ENCODE results near the gene GMIP. TPM values are rescaled to one million over a fixed set of nuclear protein-coding genes. Genes with fewer than 3 reads are reported as not detected.

Gene GMIP
- total RNA-seq, 1 experiment from 2014 or later = 12.7 TPM

DNA sequence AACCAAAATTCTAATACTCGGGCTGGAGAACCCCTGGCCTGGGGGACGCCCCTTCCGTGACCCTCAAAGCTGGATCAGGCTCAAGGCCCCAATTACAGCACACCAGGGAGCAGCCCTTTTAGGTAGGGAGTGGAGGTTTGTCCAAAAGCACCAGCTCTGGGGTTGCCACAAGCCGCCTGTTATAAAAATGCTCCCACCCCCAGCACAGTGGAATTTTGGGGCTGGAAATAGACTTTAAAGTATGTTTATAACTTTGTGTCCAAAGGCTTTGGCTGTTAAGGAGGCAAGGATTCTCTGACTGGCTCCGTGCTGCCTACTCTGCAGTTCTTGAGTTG lies 564 bp upstream of the GMIP start:
- Histone ChIP-seq H4K5ac (ENCODE audit: insufficient read length, low read depth, low read length) (no peak overlapping the region), H3K4me1 (ENCODE audit: insufficient read depth, low read length) (no peaks in the 10 kb centered on the region), H3K79me2 (ENCODE audit: insufficient read depth, low read length) (no peaks in the 10 kb centered on the region), H2BK12ac (ENCODE audit: insufficient read length, low read depth, low read length) (no peak overlapping the region), H2BK120ac (ENCODE audit: low read depth, low read length, poor library complexity, severe bottlenecking) (no peak overlapping the region), H3K23ac (ENCODE audit: insufficient read length, low read depth, low read length) (no peak overlapping the region), H3K79me1 (ENCODE audit: insufficient read depth, low read depth, low read length, poor library complexity, severe bottlenecking) (no peaks in the 10 kb centered on the region), H3K56ac (ENCODE audit: insufficient read length, low read depth, low read length) (no peak overlapping the region), H3K9me3 (ENCODE audit: control insufficient read depth, low read depth, low read length) (no peaks in the 10 kb centered on the region), H4K20me1 (ENCODE audit: control insufficient read depth, insufficient read depth, insufficient read length) (no peaks in the 10 kb centered on the region), H2AK5ac (ENCODE audit: insufficient read length, low read length) (no peak overlapping the region), H4K8ac (replicated peaks; ENCODE audit: insufficient read length, low read depth, low read length) (no peak overlapping the region), H3K23me2 (ENCODE audit: insufficient read length, low read depth, low read length, poor library complexity, severe bottlenecking) (peaks cover 8% of the 10 kb centered on the region), H3K27me3 (ENCODE audit: insufficient read depth, low read length) (no peaks in the 10 kb centered on the region), H2BK15ac (ENCODE audit: low read depth, low read length) (no peak overlapping the region), H3K18ac (ENCODE audit: insufficient read length, low read depth, low read length) (no peak overlapping the region), H3K14ac (ENCODE audit: insufficient read depth, low read length) (no peak overlapping the region), H3K27ac (ENCODE audit: insufficient read length, low read depth, low read length) (no peak overlapping the region), H2BK5ac (ENCODE audit: insufficient read length, low read length) (no peak overlapping the region), H3K9ac (ENCODE audit: extremely low read depth, insufficient read length, low read length) (no peak overlapping the region), H3T11ph (ENCODE audit: low read length) (no peak overlapping the region), H4K91ac (ENCODE audit: insufficient read length, low read depth, low read length) (no peak overlapping the region), H2AFZ (ENCODE audit: low read length) (no peak overlapping the region), H3K4me2 (ENCODE audit: insufficient read depth, insufficient read length, low read length) (no peak overlapping the region), H2BK20ac (ENCODE audit: low read depth, low read length, poor library complexity, severe bottlenecking) (no peak overlapping the region), H3K4ac (ENCODE audit: low read depth, low read length) (no peak overlapping the region)
- H3K36me3 Mint-ChIP-seq (ENCODE audit: insufficient read depth in 1 of 3, low read depth in 3 of 3) = peaks cover 15 to 46% (median 41%) of the 10 kb centered on the region in 3 experiments; a peak in 6 of 7 replicates
- H3K27ac Mint-ChIP-seq = no peak overlapping the region; a peak in 1 of 7 replicates
- no peak for DNase-seq
- H3K4me1 Mint-ChIP-seq = peaks cover 6 to 8% of the 10 kb centered on the region in 2 experiments
- no CpG with 5 or more reads among the region's 5 CpGs for WGBS (ENCODE audit: extremely low coverage, insufficient read length, low lambda C conversion rate)
- TF ChIP-seq, protein P1, sequence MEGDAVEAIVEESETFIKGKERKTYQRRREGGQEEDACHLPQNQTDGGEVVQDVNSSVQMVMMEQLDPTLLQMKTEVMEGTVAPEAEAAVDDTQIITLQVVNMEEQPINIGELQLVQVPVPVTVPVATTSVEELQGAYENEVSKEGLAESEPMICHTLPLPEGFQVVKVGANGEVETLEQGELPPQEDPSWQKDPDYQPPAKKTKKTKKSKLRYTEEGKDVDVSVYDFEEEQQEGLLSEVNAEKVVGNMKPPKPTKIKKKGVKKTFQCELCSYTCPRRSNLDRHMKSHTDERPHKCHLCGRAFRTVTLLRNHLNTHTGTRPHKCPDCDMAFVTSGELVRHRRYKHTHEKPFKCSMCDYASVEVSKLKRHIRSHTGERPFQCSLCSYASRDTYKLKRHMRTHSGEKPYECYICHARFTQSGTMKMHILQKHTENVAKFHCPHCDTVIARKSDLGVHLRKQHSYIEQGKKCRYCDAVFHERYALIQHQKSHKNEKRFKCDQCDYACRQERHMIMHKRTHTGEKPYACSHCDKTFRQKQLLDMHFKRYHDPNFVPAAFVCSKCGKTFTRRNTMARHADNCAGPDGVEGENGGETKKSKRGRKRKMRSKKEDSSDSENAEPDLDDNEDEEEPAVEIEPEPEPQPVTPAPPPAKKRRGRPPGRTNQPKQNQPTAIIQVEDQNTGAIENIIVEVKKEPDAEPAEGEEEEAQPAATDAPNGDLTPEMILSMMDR (conservative IDR thresholded peaks at IDR 0.05) = 0 out of 3 replicates have a peak, but pooled peaks have one; percentile 2
- H3K27me3 Mint-ChIP-seq (ENCODE audit: low read depth) = no peaks in the 10 kb centered on the region
- H3K9me3 Mint-ChIP-seq = no peaks in the 10 kb centered on the region
- peak overlapping the region; percentile 89 to 90 for H3K4me3 Mint-ChIP-seq

Data from H9 (cell line).